Fibroblast of lung (primary cell): ENCODE data around the gene OBSCN.

Experiments used
- EZH2 ChIP-seq: IDR thresholded peaks from 2 replicates; pipeline ENCODE4 v1.5.1; 2012; ENCODE audit warnings: low read length, control low read depth, mild to moderate bottlenecking; ENCODE audit errors: missing control alignments
- TF ChIP-seq, protein P1 (sequence below), 2 donors: IDR thresholded peaks in 1 of 2; conservative IDR thresholded peaks in 1 of 2; 1 replicate in 1 of 2; 2 replicates in 1 of 2; pipeline ENCODE4 v1.5.1; 2011 to 2012; ENCODE audit warnings: low read length in 2 of 2, control low read depth in 1 of 2, inconsistent platforms in 1 of 2, low read depth in 1 of 2, mild to moderate bottlenecking in 1 of 2

DNA sequence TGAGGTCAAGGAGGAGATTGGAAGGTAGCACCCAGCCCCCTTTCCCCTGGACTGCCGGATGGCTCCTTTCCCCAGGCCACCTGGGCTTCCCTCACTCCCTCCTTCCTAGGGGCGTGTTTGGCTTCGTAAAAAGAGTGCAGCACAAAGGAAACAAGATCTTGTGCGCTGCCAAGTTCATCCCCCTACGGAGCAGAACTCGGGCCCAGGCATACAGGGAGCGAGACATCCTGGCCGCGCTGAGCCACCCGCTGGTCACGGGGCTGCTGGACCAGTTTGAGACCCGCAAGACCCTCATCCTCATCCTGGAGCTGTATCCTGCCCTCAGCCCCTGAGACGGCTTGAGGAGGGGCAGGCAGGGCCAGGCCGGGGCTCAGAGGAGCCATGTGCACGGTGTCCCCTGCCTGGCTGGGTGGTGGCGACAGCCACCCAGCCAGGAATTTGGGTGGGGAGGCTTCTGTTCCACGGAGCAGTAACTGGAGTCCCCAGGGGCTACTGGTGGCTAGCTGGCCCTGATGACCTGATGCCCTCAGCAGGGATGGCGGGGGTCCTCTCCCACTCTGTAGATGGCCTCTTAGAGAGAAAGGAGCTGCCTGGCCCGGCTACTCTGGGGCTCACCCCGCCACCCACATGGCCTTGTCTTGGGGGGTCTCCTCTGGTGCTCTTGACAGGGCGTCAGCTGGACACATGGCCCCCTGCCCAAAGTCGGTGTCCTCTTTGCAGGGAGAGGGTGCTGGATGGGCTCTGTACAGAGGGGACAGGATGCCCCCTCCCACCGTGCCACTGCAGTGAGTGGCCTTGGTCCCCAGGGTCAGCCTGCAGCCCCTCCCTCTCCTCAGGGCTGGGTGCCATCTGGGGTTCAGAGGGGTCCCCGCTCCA is 159.3 kb downstream of the OBSCN start:
- TF ChIP-seq, protein P1, sequence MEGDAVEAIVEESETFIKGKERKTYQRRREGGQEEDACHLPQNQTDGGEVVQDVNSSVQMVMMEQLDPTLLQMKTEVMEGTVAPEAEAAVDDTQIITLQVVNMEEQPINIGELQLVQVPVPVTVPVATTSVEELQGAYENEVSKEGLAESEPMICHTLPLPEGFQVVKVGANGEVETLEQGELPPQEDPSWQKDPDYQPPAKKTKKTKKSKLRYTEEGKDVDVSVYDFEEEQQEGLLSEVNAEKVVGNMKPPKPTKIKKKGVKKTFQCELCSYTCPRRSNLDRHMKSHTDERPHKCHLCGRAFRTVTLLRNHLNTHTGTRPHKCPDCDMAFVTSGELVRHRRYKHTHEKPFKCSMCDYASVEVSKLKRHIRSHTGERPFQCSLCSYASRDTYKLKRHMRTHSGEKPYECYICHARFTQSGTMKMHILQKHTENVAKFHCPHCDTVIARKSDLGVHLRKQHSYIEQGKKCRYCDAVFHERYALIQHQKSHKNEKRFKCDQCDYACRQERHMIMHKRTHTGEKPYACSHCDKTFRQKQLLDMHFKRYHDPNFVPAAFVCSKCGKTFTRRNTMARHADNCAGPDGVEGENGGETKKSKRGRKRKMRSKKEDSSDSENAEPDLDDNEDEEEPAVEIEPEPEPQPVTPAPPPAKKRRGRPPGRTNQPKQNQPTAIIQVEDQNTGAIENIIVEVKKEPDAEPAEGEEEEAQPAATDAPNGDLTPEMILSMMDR (conservative IDR thresholded peaks at IDR 0.05 in 1 of 2, IDR thresholded peaks at IDR 0.05 in 1 of 2; ENCODE audit: low read depth in 1 of 2, low read length in 2 of 2), result no peak
- TF ChIP-seq EZH2, result no peak
